Frontal cortex (tissue), 4 donors: ENCODE data around the gene TOMM34. TPM values are rescaled to one million over a fixed set of nuclear protein-coding genes. Genes with fewer than 3 reads are reported as not detected.

Experiments
- DNase-seq, 2 donors: peaks; one replicate each; pipeline ENCODE4 v3.0.0; 2012; ENCODE audit warnings: low spot score in 2 of 2
- FAIRE-seq: peaks from 2 replicates; lab custom pipeline; 2012; peaks lifted over from hg19 to GRCh38; lab: Jason Lieb, UNC
- total RNA-seq: library from RNA; depleted of rRNA; stranded (reverse); fragments of >200 nt; gene quantifications from one replicate; pipeline ENCODE4 v1.2.3, GENCODE V29; 2014
- donor health status: control.
- donor health status: control.
- donor health status: control.

Gene TOMM34
- total RNA-seq, 1 donor from 2014 or later = 3.7 TPM

DNA sequence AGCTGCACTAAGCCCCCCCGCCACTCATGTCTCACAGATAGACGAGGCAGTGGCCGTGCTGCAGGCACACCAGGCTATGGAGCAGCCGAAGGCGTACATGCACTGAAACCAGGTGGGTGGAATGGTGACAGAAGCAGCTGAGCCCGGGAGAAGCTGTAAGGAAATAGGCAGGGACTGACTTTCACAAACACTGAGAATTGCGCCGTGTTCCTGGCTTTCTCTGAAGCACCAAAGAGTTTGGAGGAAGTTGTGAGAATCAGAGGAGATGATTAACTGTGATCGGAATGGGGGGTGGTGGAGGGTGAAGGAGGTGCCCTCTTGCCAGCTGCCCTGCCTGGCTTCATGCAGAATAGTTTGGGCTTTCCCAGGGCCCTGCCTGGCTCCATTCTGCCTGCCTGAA is 21.6 kb downstream of the TOMM34 start:
- FAIRE-seq (no peak), DNase-seq (no peak)

DNA sequence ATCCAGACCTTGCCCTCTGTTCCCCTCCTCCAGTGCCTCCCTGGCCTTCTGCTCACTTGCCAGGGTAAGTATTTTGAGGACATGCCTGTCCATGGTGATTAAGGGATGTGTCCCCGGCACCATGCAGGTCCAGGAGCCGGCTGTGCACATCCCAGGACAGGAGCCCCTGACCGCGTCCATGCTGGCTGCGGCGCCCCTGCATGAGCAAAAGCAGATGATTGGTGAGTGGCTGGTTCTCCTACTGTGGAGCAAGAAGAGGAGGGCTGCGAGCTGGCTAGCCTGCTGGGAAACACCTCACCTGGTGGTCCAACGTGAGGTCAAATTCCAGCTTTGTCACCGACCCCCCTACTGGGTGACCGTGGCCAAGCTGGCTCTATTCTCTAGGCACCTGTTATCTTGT is 23.7 kb downstream of the TOMM34 start:
- no peak for FAIRE-seq
- DNase-seq = no peak

DNA sequence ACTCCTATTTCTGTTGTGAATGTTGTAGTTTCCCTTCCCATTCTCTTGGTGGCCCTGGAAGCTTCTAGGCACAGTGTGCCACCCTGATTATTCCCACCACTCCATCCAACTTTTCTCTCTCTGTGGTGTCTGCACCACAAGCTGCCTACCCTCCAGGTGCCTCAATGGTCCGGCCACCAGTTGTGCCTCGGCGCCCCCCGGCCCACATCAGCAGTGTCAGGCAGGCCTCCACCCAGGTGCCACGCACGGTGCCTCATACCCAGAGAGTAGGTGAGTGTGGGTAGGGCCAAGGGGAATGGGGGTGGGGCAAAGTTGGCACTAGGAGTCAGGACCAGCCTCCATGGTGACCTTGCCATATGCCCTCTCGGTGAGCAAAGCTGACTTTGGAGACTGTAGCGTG is 27.3 kb downstream of the TOMM34 start:
- FAIRE-seq (no peak), DNase-seq (no peak)

DNA sequence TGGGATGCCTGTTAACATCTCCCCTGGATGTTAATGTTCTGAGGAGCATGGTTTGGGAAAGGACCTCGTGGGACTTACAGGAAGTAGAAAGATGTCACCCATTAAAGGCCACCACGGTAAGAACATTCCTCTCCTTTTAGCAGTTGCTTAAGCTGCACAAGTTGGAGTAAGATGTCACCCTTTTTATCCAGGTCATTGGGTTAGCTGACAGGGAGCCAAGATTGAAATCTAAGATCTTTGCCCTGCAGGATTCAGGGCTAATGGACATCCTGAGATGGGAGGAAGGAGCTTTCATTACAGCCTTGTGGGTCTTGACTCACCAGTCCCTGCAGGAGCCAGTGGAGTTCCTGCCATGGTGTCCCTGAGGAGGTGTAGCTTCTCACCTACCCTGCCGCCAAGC is 28.3 kb downstream of the TOMM34 start:
- FAIRE-seq (no peak), DNase-seq (no peak)

DNA sequence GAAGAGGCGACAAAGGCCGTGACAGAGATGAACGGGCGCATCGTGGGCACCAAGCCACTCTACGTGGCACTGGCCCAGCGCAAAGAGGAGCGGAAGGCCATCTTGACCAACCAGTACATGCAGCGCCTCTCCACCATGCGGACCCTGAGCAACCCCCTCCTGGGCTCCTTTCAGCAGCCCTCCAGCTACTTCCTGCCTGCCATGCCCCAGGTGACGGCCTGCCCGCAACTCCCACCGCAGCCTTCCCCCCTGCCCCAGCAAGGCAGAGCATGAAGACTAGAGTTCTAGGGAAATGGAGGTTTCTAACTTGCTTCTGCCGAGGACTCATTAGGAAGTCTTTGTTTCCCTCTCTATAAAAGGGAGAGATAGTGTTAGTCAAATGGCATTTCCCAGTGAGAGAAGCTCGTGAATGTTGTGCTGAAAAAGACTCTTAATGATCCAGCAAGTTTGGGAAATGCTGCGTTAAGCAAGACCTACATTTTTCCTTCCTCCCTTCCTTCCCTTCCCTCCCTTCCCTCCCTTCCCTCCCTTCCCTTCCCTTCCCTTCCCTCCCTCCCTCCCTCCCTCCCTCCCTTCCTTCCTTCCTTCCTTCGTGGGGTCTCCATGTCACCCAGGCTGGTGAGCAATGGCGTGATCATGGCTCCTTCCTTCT is 29.6 kb downstream of the TOMM34 start:
- DNase-seq = no peak
- no peak for FAIRE-seq

DNA sequence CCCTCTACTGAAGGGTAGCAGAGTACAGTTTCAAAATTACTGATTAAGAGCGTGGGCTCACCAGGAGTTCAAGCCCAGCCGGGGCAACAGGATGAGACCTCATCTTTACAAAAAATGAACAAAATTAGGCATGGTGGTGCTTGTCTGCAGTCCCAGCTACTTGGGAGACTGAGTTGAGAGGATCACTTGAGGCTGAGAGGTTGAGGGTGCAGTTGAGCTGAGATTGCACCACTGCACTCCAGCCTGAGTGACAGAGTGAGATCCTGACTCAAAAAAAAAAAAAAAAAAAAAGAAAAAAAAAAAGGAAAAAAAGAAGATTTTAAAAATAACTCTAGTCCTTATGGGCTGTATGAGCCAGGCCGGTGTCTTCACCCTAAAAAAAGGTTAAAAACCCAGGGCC is 31.6 kb downstream of the TOMM34 start:
- FAIRE-seq (no peak), DNase-seq (no peak)

DNA sequence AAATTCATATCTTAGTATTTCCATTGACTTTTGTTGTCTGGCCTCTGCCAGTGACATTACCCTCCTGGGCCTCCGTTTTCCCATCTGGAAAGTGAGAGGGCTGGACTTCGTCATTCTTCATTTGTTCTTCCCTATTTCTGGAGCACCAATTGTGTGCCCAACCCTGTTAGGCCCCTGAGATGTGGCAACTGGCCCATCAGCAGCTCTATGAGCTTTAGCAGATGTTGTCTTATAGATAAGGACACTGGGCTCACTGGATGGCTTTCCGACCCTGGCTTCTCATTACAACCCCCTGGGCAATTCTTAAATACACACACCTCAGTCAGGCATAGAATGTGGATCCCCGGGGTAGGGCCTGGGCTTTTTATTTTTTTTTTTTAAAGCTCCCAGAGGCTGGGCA is 35.7 kb downstream of the TOMM34 start:
- no peak for DNase-seq
- FAIRE-seq = no peak

DNA sequence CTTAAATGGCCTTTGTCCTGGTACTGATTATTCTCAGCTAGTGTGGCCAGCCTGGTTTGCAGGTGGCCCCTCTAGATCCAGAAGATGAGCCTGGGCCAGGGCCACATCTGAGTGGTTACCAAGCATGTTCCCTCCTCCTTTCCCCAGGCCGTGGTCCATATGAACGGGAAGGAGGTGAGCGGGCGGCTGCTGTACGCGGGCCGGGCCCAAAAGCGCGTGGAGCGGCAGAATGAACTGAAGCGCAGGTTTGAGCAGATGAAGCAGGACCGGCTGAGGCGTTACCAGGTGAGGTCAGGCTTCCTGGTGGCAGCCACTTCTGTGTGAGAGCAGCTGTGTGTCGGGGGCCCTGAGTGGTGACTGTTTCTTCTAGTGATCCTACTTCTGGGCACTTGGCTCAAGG is 38.8 kb downstream of the TOMM34 start:
- DNase-seq (no peak), FAIRE-seq (no peak)

DNA sequence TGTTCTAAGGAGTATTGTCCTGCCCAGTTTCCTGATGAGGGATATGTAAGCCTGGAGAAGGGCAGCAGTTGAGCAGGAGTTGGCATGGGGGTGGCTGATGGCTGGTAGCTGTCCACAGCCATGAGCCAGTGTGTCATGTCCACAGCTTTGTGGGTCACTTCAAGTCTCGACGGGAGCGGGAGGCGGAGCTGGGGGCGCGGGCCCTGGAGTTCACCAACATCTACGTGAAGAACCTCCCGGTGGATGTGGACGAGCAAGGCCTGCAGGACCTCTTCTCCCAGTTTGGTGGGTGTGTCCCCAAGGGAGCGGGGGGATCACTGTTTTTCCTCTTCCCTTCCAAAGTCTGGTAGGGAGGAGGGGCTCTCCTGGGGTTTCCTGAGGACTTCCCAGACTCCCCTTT is 41.4 kb downstream of the TOMM34 start:
- no peak for DNase-seq

DNA sequence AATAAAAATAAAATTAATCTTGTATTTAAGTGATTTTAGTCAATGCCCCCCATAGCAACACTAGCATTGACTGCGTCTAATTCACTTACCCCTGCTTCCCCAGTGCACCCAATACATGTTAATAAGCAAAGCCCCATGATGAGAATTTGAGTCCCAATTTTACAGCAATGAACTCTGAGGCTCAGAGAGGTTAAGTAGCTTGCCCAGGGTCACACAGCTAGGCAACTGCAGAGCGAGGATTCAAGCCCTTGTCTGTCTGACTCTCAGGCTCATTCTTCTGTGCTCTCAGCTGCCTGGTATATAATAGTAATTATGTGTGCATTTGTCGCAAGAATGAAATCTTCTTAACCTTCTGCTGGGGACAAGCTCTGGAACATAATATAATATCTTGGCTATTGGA is 41.9 kb downstream of the TOMM34 start:
- DNase-seq (no peak), FAIRE-seq (no peak)

More for the DNA sequence above, 41.4 kb downstream of the TOMM34 start:
- FAIRE-seq = no peak

DNA sequence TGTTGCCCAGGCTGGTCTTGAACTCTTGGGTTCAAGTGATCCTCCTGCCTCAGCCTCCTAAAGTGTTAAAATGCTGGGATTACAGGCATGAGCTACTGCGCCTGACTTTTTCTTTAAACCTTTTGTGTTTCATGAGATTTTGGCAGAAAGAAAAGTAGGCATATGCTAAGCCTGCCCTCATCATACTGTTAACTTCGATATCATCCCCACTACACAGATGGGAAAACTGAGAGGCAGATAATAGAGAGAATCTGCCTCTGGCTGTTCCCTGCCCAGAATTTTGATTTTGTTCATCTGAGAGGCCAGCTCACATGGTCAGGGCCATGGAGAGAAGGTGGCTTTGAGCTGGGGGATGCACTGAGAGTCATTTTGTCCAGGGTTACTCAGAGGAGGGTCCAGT is 42.8 kb downstream of the TOMM34 start:
- FAIRE-seq = no peak
- no peak for DNase-seq

DNA sequence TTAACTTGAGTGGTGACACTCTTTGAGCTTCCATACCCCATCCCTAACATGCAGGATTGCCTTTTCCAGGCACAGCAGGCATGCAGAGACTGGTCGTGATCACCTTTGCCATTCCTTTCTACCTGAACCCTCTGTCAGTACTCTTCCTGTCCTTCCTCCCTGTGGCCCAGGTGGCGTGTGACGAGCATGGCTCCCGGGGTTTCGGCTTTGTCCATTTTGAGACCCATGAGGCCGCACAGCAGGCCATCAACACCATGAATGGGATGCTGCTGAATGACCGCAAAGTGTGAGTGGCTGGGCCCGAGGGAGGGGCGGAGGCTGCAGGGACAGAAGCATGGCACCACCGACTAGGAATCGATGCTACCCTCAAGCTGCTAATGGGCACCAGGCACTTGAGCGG is 43.6 kb downstream of the TOMM34 start:
- FAIRE-seq (no peak), DNase-seq (no peak)

DNA sequence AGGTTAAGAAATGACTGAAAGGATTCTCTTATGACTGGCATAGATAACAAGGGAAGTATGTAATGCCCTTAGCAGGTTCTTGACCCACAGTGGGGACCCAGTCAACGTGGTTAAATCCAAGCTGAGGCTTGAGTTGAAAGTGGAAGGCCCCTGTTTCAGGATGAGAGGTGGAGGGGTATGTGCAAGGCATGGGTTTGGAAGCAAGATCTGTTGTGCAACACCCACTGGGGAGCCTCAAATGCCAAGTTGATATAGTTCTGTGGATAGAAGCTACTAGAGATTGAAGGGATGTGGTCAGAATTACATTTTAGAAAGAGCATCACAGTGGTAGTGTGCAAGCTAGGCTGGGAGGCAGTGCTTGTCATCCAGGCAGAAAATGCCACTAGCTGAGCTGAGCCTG is 45.3 kb downstream of the TOMM34 start:
- DNase-seq = no peak
- no peak for FAIRE-seq

DNA sequence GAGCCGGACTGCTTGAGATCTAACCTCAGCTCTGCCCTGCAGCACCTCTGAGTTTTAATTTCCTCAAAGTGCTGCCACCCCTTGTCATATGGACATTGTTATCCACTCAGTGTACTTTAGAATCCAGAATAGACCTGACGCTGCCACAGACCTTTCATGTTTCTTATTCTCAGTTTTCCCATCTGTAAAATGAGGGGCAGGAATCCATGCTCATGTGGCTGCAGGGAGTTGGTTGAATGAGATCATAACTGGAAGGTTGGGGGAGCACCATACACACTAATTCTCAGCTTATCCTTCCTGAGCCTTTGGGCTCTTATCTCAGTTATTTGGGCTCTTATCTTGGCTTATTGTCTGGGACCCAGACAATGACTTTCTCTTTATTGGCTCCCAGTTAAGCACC is 48.0 kb downstream of the TOMM34 start:
- no peak for FAIRE-seq
- DNase-seq = no peak

DNA sequence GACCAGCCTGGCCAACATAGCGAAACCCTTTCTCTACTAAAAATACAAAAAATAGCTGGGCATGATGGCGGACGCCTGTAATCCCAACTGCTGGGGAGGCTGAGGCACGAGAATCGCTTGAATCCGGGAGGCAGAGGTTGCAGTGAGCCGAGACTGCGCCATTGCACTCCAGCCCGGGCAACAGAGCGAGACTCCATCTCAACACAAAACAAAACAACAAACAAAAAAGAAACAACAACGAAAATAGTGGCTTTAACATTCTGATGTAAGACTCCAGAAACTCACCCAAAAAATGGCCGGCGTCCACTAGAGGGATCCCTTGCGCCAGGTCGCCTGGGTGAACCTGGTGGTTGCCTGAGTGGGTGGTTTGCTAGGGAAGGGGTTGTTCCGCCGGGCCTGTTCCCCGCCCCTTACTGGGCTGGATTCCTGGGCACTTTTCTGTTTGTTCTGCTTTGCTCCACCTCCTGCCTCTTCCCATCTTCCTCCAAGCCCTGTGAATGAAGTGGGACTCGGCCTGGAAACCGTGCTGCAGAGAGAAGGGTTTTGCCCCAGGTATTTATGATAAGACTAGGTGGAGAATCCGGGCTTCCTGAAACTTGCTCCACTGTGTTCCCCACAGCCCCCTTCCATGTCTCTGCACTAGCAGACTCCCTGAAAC is 48.8 kb downstream of the TOMM34 start:
- FAIRE-seq (no peak), DNase-seq (no peak)

DNA sequence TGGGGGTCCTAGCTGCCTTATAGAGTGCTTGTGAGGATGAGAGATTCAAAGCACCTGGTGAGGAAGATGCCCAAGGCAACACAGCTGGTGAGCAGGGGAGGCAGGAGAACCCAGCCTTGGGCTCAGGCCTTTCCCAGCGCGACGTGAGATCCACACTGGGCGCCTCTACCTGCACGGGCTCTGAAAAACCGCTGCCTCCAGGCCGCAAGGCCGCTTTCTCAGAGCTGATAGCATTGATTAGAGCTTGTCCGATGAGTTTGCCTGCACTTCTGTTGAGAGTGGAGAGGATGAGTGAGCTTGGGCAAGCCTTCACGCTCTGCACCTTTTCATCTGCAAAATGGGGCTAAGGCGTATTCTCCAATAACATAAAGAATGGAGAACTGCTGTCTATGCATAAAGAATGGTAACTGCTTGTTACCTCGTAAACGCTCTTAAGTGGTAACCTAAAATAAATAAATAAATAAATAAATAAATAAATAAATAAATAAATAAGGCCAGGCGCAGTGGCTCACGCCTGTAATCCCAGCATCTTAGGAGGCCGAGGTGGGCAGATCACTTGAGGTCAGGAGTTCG is 49.4 kb downstream of the TOMM34 start:
- no peak for FAIRE-seq
- no peak for DNase-seq

DNA sequence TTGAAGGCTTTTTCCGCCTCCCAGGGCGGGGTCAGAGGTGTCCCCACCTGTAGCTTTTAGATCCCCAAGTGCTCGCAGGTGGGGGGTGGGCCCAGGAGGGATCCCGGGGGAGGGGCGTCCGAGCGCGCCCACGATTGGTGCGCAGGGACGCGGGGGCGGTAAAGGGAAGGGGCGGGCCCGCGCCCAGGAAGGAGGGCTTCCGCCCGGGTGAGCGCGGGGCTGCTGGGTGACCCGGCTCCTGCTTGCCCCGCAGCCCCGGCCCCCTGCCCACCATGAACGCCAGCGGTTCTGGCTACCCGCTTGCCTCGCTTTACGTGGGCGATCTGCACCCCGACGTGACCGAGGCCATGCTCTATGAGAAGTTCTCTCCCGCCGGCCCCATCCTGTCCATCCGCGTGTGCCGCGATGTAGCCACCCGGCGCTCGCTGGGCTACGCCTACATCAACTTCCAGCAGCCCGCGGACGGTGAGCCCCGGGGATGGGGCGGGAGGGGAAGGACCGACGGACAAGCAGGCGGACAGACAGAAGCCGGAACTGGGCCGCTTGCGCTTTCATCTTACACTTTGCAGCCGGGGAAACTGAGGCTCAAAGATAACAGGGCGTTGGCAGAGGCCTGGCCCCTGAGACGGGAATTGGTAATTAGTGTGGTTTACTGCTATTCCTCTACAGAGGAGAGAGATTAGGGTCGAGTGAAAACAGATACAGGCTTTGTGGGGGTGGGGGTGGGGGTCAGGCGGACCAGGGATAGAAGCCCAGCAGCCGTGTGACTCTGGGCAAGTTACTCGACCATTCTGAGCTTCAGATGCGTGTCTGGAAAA is 50.1 kb downstream of the TOMM34 start, which contains the start of gene PABPC1L:
PABPC1L (plus strand) TSS at position 189 of the 818 bp plus-strand sequence; CDS start at position 273, 84 bp downstream.
- FAIRE-seq (no peak), DNase-seq (peak; percentile 53 to 77)

DNA sequence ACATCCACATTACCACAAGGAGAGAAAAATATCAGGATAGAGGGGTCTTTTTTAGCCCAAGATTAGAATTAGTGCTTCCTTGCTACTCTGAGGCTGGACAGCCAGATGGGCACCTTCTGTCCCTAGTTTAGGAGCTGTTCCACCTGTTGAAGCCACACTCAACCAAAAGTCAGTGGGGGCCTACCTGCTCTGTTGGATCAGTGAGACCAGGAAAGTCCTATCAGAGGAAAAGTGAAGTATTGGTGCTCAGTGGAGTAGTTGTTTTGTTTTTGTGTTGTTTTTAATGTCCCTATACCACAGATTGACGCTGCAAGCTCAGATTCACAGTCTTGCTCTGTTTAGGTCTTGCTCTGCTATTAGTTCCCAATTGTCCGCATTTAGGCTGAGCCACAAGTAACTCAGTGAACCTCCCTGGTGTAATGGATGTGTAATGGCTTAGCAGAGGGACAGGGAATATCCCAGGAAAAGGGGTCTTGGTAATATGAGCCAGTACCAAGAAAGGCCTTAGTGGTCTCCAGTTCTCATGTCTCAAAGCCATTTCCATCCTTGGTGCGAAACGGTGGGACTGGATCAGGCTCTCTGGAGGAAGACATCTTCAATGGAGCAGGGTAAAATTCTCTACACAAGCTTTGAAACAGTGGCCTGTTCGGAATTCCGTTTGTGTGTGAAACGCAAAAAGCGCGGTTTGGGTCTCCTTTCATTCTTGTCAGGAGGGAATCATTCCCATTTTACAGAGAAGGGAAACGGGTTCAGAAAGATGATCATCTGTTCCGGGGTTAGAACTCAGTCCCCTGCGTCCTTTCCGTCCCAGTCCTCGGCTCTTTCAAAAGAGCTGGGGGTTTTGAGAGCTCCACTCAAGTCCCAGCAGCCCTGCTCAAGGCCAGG is 51.0 kb downstream of the TOMM34 start:
- FAIRE-seq = no peak
- DNase-seq = no peak

DNA sequence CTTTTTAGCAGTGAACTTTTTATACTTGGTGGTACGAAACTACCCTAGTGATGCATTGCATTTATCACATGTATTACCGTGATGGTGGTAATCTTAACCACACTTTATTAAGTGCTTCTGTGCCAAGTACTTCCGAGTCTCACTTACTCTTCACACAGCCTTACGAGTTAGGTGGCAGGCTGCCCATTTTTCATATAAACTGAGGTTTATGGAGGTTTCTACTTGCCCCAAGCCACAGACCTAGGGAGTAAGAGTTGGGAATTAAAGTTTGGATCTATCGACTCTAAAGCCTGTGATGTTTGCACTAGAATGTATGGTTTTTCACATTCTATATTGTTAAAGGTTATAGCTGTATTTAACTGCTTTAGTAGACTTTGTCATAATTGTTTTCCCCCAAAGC is 55.8 kb downstream of the TOMM34 start:
- DNase-seq = no peak
- FAIRE-seq = no peak

DNA sequence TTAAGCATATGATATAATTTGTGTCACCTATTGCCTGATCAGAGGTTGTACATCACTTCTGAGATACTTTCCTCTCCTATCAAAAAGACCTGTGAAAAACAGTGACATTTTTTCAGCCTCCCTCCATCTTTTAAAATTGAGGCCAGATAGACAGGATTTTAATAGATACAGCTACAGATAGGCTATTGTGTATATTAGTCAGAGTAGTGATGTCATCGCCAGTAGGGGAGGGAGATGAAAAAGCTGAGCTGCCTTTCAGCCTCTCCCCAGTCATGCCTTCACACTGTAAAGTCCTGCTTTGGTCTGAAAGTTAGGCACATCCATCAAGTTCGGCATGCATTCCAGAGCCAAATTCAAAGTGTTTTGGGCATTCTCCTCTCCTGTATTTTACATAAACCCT is 58.2 kb downstream of the TOMM34 start:
- FAIRE-seq (no peak), DNase-seq (peak in 1 of 2 donors; percentile 33)
